Progenitor cell of endocrine pancreas (in vitro differentiated cells): ENCODE measurements around the gene GPR39. TPM values are rescaled to one million over a fixed set of nuclear protein-coding genes. Genes with fewer than 3 reads are reported as not detected.

ENCODE experiments used
- DNase-seq: peaks from one replicate; pipeline ENCODE4 v3.0.0; 2021; ENCODE audit warnings: low spot score; ENCODE audit not compliant: unreplicated experiment
- H3K27ac Mint-ChIP-seq: 2 replicates; pipeline ENCODE4 v1.8.0; 2021; ENCODE audit warnings: mild to moderate bottlenecking, moderate library complexity, mixed read lengths
- H3K27me3 Mint-ChIP-seq: 2 replicates; pipeline ENCODE4 v1.8.0; 2021; ENCODE audit warnings: mixed read lengths
- H3K36me3 Mint-ChIP-seq: 2 replicates; pipeline ENCODE4 v1.8.0; 2022; ENCODE audit warnings: mixed read lengths; ENCODE audit not compliant: insufficient read depth
- H3K4me1 Mint-ChIP-seq: 2 replicates; pipeline ENCODE4 v1.8.0; 2021; ENCODE audit warnings: low read depth, mixed read lengths
- H3K4me3 Mint-ChIP-seq: 2 replicates; pipeline ENCODE4 v1.8.0; 2021; ENCODE audit warnings: low read depth, mild to moderate bottlenecking, moderate library complexity, mixed read lengths
- H3K9me3 Mint-ChIP-seq: 2 replicates; pipeline ENCODE4 v1.8.0; 2021; ENCODE audit warnings: low read depth, mixed read lengths
- CTCF ChIP-seq: fragments of 200-600 bp; sonication (generic); IDR thresholded peaks from one replicate; pipeline ENCODE4 v1.5.0; 2021; ENCODE audit warnings: antibody characterized with exemption, mild to moderate bottlenecking; ENCODE audit not compliant: unreplicated experiment
- total RNA-seq: library from RNA; stranded (reverse); gene quantifications from 2 replicates; pipeline ENCODE4 v1.2.1, GENCODE V29; 2021

GPR39 gene
- total RNA-seq, 1 donor from 2014 or later, result 4.0 TPM

GRCh38 chr2:132607426-132608090, 191.0 kb downstream of the GPR39 start:
- H3K27me3 Mint-ChIP-seq, result peaks cover 16% of the 10 kb centered on the region
- H3K9me3 Mint-ChIP-seq, result no peaks in the 10 kb centered on the region
- no peak for DNase-seq
- no peak overlapping the region for H3K4me3 Mint-ChIP-seq
- no peak for TF ChIP-seq CTCF
- H3K36me3 Mint-ChIP-seq, result no peaks in the 10 kb centered on the region
- H3K27ac Mint-ChIP-seq, result no peak overlapping the region
- H3K4me1 Mint-ChIP-seq, result peaks cover 5% of the 10 kb centered on the region

GRCh38 chr2:132608311-132608710, 191.7 kb downstream of the GPR39 start:
- no peak for TF ChIP-seq CTCF
- Mint-ChIP-seq H3K4me3 (no peak overlapping the region), H3K27me3 (peaks cover 16% of the 10 kb centered on the region), H3K9me3 (no peaks in the 10 kb centered on the region), H3K27ac (no peak overlapping the region), H3K4me1 (peaks cover 5% of the 10 kb centered on the region), H3K36me3 (no peaks in the 10 kb centered on the region)
- DNase-seq, result no peak

- Mint-ChIP-seq H3K27ac (no peak overlapping the region), H3K27me3 (peaks cover 16% of the 10 kb centered on the region), H3K36me3 (no peaks in the 10 kb centered on the region), H3K4me1 (peaks cover 5% of the 10 kb centered on the region), H3K9me3 (no peaks in the 10 kb centered on the region), H3K4me3 (no peak overlapping the region)
- no peak for TF ChIP-seq CTCF
- no peak for DNase-seq
These were observed 192.7 kb downstream of the GPR39 start for GRCh38 chr2:132609101-132609890.

GRCh38 chr2:132611719-132612118, 195.1 kb downstream of the GPR39 start:
- TF ChIP-seq CTCF, result no peak
- no peaks in the 10 kb centered on the region for H3K36me3 Mint-ChIP-seq
- H3K4me3 Mint-ChIP-seq, result no peak overlapping the region
- peaks cover 5% of the 10 kb centered on the region for H3K27me3 Mint-ChIP-seq
- DNase-seq, result no peak
- no peak overlapping the region for H3K27ac Mint-ChIP-seq
- H3K4me1 Mint-ChIP-seq, result peaks cover 7% of the 10 kb centered on the region
- H3K9me3 Mint-ChIP-seq, result no peaks in the 10 kb centered on the region

GRCh38 chr2:132615329-132616085, 198.9 kb downstream of the GPR39 start:
- Mint-ChIP-seq H3K9me3 (no peaks in the 10 kb centered on the region), H3K27ac (peak overlapping the region; percentile 16), H3K4me3 (no peak overlapping the region), H3K27me3 (no peaks in the 10 kb centered on the region), H3K4me1 (peaks cover 10% of the 10 kb centered on the region), H3K36me3 (no peaks in the 10 kb centered on the region)
- TF ChIP-seq CTCF, result no peak
- no peak for DNase-seq
